NB4 (cell line): ENCODE measurements around the gene NEK11.
"Not testable (repeated sequence)": the region's sequence is repeated elsewhere in the genome, so short reads cannot be mapped to it uniquely, and the experiment has no call there.

ENCODE experiments used
- DNase-seq: peaks from one replicate; pipeline ENCODE4 v3.0.0; 2010; ENCODE audit warnings: low read depth
- H3K4me3 ChIP-seq: one replicate; pipeline ENCODE4 v1.5.1; 2011; ENCODE audit warnings: mild to moderate bottlenecking, low read depth, low read length, moderate library complexity
- MYC ChIP-seq: IDR thresholded peaks from 2 replicates; pipeline ENCODE4 v1.6.1; 2011; ENCODE audit warnings: low read depth, low read length
- POLR2A ChIP-seq: IDR thresholded peaks from 2 replicates; pipeline ENCODE4 v1.6.1; 2011; ENCODE audit warnings: mild to moderate bottlenecking; ENCODE audit not compliant: insufficient read length; ENCODE audit errors: extremely low read depth
- TF ChIP-seq, protein P1 (sequence below): IDR thresholded peaks from 2 replicates; pipeline ENCODE4 v1.6.1; 2011; ENCODE audit warnings: low read depth, low read length
- TF ChIP-seq, protein P2 (sequence below): IDR thresholded peaks from one replicate; pipeline ENCODE4 v1.5.1; 2012; ENCODE audit warnings: low read depth, low read length

NEK11 gene

DNA sequence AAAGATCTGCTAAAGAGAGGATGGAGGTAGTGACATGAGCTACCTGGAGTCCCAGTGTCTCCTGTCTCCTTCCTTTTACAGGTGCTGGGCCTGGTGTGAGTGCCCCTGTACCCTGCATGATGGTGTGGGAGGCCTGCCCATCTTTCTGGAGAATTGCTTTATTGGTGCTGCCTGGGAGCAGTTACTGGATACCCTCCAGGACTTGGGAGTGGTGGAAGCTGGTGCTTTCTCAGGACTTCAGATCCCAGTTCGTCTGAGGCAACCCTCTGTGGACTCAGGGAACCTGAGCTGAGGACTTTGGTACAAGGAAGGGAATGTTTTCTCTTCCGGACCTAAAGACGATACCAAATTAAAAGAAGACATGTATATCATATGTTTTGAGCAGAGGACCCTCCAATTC lies 336.6 kb downstream of the NEK11 start:
- TF ChIP-seq MYC = no peak
- TF ChIP-seq, protein P1, sequence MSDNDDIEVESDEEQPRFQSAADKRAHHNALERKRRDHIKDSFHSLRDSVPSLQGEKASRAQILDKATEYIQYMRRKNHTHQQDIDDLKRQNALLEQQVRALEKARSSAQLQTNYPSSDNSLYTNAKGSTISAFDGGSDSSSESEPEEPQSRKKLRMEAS = no peak
- TF ChIP-seq POLR2A = no peak
- TF ChIP-seq, protein P2, sequence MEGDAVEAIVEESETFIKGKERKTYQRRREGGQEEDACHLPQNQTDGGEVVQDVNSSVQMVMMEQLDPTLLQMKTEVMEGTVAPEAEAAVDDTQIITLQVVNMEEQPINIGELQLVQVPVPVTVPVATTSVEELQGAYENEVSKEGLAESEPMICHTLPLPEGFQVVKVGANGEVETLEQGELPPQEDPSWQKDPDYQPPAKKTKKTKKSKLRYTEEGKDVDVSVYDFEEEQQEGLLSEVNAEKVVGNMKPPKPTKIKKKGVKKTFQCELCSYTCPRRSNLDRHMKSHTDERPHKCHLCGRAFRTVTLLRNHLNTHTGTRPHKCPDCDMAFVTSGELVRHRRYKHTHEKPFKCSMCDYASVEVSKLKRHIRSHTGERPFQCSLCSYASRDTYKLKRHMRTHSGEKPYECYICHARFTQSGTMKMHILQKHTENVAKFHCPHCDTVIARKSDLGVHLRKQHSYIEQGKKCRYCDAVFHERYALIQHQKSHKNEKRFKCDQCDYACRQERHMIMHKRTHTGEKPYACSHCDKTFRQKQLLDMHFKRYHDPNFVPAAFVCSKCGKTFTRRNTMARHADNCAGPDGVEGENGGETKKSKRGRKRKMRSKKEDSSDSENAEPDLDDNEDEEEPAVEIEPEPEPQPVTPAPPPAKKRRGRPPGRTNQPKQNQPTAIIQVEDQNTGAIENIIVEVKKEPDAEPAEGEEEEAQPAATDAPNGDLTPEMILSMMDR = no peak
- no peak for DNase-seq
- no peak overlapping the region for H3K4me3 ChIP-seq

DNA sequence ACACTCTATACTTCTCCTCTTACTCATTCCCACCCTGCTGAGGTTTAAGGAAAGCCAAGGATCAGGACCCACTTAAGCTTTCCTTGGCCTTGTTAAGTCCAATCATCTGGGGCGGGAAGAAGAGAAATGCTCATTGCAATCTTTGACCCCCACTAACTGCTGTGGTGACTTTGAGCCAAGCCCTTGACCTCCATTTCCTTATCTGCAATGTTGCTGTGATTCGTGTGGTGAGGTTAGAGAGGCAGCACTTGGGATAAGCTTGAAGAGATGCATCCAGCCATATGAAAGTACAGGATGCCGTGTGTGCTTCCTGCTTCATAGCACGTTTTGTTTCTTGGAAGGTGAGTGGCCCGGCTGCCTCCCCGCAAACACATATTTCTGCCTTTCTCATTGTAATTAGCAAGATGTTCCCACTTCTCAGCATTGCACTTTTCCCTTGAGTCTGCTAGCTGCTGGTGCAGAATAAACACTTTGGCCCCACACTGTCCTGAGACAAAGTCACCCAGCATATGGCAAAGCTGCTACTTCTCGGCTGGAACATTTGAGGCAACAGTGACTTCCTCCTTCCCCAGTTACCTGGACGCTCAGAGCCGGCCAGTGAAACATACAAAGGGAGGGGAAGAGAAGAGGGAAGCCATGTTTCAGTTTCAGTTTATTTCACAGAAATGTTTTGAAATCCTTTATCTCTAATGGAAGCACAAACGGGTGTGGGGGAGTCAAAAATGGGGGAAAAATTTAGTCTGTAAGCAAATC lies 344.4 kb downstream of the NEK11 start:
- DNase-seq = no peak
- TF ChIP-seq MYC (no peak), POLR2A (no peak)
- TF ChIP-seq, protein P2 = no peak
- TF ChIP-seq, protein P1 = no peak
- H3K4me3 ChIP-seq = no peak overlapping the region

DNA sequence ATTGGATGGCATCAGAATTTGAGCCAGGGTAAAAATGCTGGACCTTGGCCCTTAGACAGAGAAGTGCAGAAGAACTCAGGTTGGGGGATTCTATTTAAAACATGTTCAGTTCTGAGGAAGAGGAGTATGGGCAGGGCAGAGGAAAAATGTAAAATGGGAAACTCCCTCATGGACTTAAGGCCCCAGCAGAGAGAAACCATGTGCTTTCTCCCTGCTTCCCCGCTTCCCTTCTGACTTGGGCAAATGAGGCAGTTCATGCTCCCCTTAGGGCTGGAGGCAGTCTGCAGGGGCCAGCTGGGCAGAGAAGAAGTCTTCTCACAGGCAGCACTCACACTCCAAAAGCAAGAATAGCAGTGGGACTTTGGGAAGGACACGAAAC lies 345.0 kb downstream of the NEK11 start:
- no peak for TF ChIP-seq MYC
- no peak for TF ChIP-seq POLR2A
- TF ChIP-seq, protein P2 = no peak
- TF ChIP-seq, protein P1 = no peak
- DNase-seq = no peak
- no peak overlapping the region for H3K4me3 ChIP-seq

DNA sequence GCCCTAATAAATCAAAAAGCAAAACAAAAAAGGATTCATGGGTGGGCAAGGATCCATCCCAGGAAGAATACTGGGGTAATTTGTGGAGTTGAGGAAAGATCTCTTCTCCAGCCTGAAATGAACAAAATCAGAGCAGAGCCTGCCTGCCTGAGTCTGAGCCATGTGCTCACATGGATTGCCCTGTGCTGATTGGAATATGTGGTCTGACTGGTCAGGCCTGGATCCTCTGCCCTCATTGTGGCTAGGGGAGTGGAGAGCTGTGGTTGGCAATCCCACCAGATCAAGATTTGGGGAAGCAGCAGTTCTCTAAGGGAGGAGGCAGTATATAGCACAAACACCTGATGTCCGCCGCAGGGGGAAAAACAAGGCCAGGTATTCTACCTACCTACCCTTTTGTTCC lies 348.1 kb downstream of the NEK11 start:
- no peak for DNase-seq
- no peak overlapping the region for H3K4me3 ChIP-seq
- TF ChIP-seq POLR2A (no peak), MYC (no peak)
- TF ChIP-seq, protein P2 = no peak
- TF ChIP-seq, protein P1 = no peak

DNA sequence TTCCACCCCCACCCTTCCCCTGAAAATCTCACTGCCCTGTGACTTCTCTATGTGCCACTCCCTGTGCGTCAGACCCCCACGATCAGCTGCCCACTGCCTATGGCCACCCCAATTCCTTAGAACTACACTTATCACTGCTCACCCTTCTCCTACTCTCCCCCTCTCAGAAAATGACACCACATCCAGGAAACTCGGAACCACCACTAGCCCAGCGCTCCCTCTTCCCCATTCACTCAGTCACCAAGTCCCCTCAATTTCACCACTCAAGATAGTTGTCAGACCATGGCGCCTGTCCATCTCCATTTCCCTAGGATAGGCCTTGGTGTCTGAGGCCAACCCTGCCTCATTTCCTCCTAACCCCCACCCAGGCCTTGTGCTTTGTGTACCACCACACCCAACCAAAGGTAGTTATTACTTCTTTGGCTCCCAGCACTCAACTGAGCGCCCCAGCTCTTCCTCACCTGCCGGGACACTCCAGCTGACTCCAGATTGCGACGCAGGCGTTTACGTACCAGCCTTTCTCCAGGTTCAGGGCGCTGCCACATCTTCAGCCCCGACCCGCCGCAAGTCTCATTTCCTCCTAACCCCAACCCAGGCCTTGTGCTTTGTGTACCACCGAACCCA lies 354.3 kb downstream of the NEK11 start:
- not testable (repeated sequence) for DNase-seq
- peak overlapping the region; percentile 67 for H3K4me3 ChIP-seq

DNA sequence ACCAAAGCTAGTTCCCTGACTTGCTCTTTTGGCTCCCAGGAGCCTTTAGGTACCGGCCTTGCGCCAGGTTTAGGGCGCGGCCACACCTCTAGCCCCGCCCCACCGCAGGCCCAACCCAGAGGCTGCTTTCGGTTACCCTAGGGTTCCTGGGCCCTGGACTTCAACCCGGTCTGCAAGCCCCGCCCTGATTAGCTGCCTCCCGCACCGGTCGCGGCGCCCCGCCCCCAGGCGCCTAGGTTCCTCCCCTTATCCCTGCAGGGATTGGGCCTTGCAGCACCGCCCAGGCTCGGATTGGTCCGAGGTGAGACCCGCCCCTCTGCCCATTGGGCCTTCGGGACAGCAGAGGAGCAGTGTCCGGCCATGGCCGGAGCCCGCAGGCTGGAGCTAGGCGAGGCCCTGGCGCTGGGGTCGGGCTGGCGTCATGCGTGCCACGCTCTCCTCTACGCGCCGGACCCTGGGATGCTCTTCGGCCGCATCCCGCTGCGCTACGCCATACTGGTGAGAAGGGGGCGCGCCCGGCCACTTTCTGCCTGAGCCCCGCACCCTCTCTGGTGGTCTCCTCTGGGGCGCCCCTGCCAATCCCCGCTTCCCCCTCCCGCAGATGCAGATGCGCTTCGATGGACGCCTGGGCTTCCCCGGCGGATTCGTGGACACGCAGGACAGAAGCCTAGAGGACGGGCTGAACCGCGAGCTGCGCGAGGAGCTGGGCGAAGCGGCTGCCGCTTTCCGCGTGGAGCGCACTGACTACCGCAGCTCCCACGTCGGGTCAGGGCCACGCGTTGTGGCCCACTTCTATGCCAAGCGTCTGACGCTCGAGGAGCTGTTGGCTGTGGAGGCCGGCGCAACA lies 355.0 kb downstream of the NEK11 start, which contains the start of gene NUDT16:
Gene NUDT16, plus strand, starts transcription at position 330 of the 847 bp plus-strand sequence. Its CDS starts 31 bp downstream, at position 361.
- peak; percentile 94 for DNase-seq
- H3K4me3 ChIP-seq = peak within 1 kb of the TSS; percentile 67
- TF ChIP-seq, protein P1 = no peak
- no peak for TF ChIP-seq MYC
- TF ChIP-seq, protein P2 = no peak
- TF ChIP-seq POLR2A = no peak
